Inferior parietal cortex (tissue), 1 donor: ENCODE data around the gene ANKRD30B.
"Not testable (repeated sequence)": the region's sequence is repeated elsewhere in the genome, so short reads cannot be mapped to it uniquely, and the experiment has no call there.

Experiments used
- DNase-seq: peaks from one replicate; pipeline ENCODE4 v3.0.0-alpha.2; 2016; ENCODE audit errors: extremely low spot score

The ANKRD30B gene

DNA sequence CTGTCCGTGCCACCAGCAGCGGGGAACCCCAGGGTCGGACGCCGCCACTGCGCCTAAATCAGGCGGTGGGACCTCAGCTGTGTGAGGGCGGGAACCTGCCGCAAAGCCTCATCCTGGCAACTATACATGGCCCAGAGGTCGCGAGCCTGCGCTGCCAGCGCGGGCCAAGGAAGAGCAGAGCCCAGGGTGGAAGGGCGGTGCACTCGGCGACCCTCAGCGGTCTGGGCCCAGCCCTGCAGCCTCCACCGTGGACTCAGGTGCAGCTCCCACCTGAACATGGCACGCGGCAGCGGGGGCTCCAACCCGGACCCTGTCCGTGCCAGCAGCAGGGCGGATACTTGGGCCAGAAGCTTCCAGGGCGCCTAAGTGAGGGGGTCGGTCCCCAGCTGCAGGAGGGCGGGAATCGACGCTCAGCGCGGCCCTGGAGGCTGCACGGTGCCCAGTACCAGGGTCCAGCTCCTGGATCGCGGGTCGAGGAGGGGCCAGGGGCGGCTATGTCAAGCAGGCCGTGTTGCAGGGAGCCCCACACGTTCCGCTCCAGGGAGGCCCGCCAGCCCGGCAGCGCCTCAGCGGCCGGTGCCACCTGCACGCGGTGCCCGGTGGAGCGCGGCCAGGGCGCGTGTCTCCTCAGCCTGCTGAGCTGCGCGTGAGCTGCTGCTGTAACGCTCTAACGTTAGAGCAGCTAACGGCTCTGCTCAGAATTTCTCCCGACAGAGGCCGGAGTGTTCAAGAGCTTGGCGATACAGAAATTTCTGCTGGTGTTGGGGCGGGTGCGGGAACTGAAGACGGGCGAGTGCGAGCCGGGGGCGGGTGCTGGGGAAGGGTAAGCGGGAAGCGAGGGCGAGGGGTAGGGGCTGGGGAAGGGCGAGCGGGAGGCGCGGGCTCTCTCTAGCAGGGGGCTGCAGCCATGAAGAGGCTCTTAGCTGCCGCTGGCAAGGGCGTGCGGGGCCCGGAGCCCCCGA, at the start of gene ANKRD30B:
Gene ANKRD30B, plus strand, starts transcription at position 660 of the 962 bp plus-strand sequence. Its CDS starts 248 bp downstream, at position 908.
- DNase-seq, result no peak

DNA sequence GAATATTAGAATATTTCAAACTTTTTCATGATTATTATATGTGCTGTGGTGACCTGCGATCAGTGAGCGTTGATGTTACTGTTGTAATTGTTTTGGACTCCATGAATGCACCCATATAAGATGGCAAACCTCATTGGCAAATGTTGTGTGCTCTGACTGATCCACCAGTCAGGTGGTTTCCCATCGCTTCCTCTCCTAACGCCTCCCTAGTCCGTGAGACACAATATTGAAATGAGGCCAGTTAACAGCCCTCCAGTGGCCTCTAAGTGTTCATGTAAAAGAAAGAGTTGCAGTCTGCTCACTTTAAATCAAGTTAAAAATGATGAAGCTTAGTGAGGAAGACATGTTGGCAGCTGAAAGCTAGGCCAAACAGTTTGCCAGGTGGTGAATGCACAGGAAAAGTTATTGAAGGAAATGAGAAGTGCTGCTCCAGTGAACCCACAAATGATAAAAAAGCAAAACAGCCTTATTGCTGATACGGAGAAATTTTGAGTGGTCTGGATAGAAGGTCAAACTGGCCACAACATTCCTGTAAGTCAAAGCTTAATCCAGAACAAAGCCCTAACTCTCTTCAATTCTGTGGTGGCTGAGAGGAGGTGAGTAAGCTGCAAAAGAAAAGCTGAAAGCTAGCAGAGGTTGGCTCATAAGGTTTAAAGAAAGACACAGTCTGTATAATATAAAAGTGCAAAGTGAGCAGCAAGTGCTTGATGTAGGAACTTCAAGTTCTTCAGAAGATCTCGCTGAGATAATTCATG, 46.5 kb upstream of the ANKRD30B start:
- DNase-seq, result not testable (repeated sequence)

DNA sequence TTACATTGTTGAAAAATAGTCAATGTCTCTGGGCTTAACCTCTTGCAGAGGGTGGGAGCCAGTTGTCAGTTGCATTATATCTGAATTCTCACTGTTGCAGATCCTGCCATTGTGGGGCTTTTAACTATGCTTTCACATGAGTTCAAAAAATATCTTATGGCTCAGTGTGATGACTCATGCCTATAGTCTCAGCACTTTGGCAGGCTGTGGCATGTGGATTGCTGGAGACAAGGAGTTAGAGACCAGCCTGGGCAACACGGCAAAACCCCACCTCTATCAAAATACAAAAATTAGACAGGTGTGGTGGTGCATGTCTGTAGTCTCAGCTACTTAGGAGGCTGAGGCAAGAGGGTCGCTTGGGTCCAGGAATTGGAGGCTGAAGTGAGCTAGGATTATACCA, 38.2 kb upstream of the ANKRD30B start:
- not testable (repeated sequence) for DNase-seq

GRCh38 chr18:14721569-14721968, 26.4 kb upstream of the ANKRD30B start:
- not testable (repeated sequence) for DNase-seq

DNA sequence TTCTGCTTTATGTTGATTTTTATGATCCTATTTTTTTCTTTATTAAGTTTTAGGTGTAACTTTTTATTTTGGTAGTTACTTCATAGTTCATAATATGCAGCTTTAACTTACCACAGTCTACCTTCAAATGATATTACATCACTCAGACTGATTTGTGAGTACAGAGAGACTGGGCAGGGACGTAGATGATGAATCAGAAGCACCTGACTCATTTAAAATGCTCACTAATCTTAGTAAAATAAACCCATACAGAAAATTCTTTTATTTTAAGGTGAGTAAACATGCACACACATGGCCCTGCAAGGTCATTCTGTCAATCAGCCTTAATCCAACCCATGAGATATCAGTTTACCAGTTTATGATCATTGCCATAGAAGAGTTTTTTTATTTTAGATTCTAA, 8.9 kb upstream of the ANKRD30B start:
- DNase-seq, result not testable (repeated sequence)

DNA sequence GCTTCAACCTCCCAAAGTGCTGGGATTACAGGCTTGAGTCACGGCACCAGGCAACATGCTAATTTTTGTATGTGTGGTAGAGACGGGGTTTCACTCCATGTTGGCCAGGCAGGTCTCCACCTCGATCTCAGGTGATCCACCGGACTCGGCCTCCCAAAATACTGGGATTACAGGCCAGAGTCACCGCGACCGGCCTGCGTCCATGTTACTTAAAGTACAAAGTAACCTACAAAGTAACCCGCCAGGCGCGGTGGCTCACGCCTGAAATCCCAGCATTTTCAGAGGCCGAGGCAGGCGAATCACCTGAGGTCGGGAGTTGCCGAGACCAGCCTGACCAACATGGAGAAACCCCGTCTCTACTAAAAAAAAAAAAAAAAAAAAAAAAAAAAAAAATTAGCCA, 1.1 kb upstream of the ANKRD30B start:
- DNase-seq, result no peak

DNA sequence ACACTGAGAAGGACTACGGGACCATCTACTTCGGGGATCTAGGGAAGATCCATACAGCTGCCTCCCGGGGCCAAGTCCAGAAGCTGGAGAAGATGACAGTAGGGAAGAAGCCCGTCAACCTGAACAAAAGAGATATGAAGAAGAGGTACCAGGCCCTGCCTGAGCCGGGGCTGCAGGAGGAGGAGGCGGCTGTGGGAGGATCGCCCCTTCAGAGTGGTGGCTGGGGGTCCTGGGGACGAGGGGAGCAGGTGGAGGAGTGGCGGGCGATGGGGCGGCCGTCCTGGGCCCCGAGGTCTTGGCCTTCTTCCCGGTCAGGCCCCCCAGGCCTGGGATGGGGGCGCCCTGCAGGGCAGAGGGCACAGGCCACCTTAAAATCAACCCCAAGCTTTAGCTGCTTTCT, 524 bp downstream of the ANKRD30B start:
- DNase-seq, result no peak

- not testable (repeated sequence) for DNase-seq
Measured at GRCh38 chr18:14763566-14763965, 15.6 kb downstream of the ANKRD30B start.

DNA sequence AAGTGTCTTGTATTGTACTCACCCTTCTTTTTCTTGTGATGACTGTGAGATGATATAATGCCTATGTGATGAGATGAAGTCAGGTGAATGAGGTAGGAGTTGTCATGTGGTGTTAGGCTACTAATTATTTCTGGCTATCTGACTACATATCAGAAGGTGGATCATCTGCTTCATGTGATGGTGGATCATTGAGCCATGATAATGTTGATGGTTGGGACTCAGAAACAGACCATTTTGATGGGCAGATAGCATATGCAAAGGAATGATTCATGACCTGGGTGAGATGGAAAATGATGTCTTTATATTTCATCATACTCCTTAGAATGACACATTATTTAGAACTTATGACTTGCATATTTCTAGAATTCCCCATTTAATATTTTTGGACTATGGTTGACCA, 19.5 kb downstream of the ANKRD30B start:
- no peak for DNase-seq

DNA sequence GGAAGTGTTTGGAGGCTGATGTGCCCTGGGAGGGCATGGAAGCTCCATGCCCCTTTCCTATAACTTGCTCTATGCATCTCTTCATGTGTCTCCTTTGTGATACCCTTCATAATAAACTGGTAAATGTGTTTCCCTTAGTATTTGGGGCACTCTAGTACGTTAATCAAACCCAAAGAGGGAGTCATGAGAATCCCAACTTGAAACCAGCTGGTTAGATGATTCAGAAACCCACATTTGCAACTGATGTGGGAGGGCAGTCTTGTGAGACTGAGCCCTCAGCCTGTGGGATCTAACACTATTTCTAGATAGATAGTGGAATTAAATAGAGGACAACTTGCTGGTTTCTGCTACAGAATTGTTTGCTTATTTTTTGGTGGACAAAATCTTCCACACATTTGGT, 20.3 kb downstream of the ANKRD30B start:
- DNase-seq, result no peak

DNA sequence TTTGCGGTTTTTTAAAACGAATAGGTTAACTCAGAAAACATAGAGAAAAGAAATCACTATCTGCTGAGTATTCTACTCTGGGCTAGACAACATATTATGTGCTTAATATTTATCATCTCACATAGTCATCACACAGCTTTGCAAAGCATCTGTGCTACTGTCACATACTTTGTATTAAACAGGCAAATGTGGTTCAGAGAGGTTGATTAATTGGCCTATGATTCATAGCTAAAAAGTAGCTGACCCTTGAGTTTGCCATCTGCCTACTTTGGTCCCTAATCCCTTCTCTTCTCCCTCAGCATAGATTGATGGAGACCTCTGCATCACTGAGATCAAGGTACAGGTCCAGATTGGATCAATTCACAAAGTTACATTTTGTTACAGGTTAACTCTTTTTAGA, 21.4 kb downstream of the ANKRD30B start:
- DNase-seq, result no peak

DNA sequence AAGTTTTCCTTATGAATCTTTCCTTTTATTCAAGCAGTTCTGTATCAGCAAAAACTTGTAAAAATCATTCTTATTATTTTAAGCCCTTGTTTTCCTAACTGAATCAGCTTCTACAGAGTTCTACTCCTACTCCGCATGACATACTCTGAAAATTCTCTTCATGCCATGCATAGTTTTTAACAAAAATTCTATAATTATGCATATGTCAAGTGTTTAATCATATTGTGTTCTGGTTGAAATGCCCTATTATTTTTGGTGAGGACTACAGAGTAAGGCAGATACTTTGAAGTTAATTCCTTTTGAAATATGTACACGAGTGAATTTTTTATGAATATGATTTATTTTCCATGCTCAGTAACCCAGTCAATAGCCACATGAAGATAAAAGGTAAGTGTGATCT, 28.8 kb downstream of the ANKRD30B start:
- DNase-seq, result no peak

DNA sequence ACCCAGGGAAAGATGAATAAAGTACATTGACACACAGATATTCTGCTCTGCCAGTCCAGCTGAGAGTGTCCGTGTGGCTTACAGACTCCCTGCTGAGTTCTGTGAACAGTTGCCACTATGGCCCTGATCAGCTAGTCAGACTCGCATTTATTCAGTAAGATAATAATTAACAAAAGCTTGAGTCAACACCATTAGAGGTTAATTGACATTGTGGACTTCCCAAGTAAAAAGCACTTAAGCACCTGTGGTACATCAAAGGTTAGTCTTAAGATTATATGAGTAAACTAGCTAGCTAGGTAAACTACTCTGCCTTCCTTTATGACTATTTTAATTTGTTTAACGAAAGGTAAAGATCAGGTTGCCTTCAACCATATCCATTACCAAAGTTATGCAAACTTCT, 33.7 kb downstream of the ANKRD30B start:
- DNase-seq, result no peak

DNA sequence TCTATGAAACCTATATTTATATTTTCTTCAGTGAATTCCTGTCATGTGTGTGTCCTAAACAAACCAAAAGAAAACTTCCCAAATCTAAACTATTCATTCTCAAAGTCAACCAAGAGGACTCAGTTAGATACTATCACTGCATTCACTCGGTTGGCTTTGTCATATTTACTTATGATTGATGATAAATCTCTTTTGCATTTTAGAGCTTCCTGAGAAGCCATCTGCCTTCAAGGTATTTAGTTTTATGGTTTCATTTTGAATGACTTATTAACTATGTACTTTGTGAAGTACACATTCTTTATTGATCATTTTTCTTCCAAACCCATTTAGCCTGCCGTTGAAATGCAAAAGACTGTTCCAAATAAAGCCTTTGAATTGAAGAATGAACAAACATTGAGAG, 36.2 kb downstream of the ANKRD30B start:
- DNase-seq, result no peak

DNA sequence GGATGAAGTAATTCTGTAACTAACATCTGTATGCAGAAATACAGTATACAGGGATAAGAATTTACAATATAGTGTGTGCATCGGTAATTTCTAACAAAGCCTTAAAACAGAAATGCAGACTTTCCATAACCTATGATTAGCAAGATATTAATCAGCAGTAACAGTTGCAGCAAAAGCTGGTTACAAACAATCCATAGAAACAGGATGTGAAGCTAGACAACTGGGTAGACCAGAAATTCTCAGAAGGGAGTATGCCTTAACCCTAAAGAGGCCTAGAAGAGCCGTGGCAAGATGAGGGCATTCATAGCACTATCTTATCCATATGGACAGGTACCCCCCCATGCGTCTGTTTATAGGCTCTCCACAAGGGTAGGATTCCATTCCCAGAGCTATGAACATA, 48.9 kb downstream of the ANKRD30B start:
- DNase-seq, result not testable (repeated sequence)

DNA sequence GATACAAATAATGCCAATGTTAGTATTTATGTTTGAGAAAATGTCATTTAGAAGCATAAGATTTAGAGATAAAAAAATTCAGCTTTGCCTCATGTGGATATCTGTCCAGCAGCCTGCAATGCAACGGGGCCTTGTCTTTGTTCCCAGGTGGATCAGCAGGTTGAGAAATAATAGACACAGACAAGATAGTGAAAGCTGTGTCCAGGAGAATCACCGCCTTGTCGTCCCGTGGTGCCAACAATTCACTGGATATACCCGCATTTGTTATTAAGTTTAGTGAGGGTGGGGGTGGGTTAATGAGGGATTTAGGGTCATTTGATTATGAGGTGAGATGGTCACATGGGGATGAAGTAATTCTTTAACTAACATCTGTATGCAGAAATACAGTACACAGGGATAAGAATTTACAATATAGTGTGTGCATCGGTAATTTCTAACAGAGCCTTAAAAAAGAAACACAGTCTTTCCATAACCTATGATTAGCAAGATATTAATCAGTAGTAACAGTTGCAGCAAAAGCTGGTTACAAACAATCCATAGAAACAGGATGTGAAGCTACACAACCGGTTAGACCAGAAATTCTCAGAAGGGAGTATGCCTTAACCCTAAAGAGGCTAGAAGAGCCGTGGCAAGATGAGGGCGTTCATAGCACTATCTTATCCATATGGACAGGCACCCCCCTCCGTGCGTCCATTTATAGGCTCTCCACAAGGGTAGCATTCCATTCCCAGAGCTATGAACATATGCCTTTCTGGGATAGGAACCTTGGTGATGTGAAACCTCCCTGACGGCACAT, 50.2 kb downstream of the ANKRD30B start:
- not testable (repeated sequence) for DNase-seq

- not testable (repeated sequence) for DNase-seq
Measured at GRCh38 chr18:14811081-14811480, 63.1 kb downstream of the ANKRD30B start.

DNA sequence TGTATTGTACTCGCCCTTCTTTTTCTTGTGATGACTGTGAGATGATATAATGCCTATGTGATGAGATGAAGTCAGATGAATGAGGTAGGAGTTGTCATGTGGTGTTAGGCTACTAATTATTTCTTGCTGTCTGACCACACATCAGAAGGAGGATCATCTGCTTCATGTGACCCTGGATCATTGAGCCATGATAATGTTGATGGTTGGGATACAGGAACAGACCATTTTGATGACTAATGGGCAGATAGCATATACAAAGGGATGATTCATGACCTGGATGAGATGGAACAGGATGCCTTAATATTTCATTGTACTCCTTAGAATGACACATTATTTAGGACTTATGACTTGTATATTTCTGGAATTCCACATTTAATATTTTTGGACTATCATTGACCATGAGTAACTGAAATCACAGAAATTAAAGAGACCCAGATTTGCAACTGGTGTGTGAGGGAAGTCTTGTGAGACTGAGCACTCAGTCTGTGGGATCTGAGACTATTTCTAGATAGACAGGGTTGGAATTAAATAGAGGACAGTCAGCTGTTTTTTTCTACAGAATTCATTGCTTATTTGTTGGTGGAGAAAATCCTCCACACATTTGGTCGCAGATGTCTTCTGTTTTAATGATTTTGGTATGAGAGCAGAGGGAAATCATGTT, 79.1 kb downstream of the ANKRD30B start:
- not testable (repeated sequence) for DNase-seq

GRCh38 chr18:14841607-14842006, 93.6 kb downstream of the ANKRD30B start:
- DNase-seq, result not testable (repeated sequence)

GRCh38 chr18:14851533-14851932, 103.6 kb downstream of the ANKRD30B start:
- not testable (repeated sequence) for DNase-seq

- not testable (repeated sequence) for DNase-seq
Measured at GRCh38 chr18:14855634-14856033, 107.7 kb downstream of the ANKRD30B start.
